NCI-H2107 treated with DMSO at 0.1 percent for 48 hours (cell line): ENCODE results near the gene SDHAF1.
A peak's percentile ranks its signal among the peaks of the same experiment; 100 is the strongest.
"Not testable (repeated sequence)": the region's sequence is repeated elsewhere in the genome, so short reads cannot be mapped to it uniquely, and the experiment has no call there.

Source experiments
- DNase-seq: peaks from one replicate; lab custom pipeline; 2025; ENCODE audit not compliant: unreplicated experiment; lab: John Stamatoyannopoulos, UW

The SDHAF1 gene

GRCh38 chr19:36014012-36014924 is 19.3 kb downstream of the SDHAF1 start, which contains the start of gene ALKBH6:
ALKBH6 (minus strand) TSS chr19:36014213; CDS start chr19:36013397, 816 bp downstream.
- DNase-seq = peak; percentile 95

GRCh38 chr19:36019061-36019670 is 24.2 kb downstream of the SDHAF1 start:
- DNase-seq = no peak

GRCh38 chr19:36023432-36023831 is 28.4 kb downstream of the SDHAF1 start:
- DNase-seq = no peak

GRCh38 chr19:36025541-36025940 is 30.6 kb downstream of the SDHAF1 start:
- DNase-seq = no peak

GRCh38 chr19:36026091-36026876 is 31.3 kb downstream of the SDHAF1 start:
- DNase-seq = no peak

GRCh38 chr19:36027696-36028095 is 32.7 kb downstream of the SDHAF1 start:
- DNase-seq = no peak

- DNase-seq = no peak
Observed at GRCh38 chr19:36028313-36029041, 33.5 kb downstream of the SDHAF1 start.

GRCh38 chr19:36030264-36031148 is 35.5 kb downstream of the SDHAF1 start:
- no peak for DNase-seq

- no peak for DNase-seq
Observed at GRCh38 chr19:36031308-36031707, 36.3 kb downstream of the SDHAF1 start.

- peak; percentile 43 for DNase-seq
Observed at GRCh38 chr19:36032251-36033104, 37.5 kb downstream of the SDHAF1 start, which contains the start of gene CLIP3. CLIP3 (minus strand) TSS chr19:36032873; CDS start chr19:36032357, 516 bp downstream.

- no peak for DNase-seq
Observed at GRCh38 chr19:36040495-36040894, 45.5 kb downstream of the SDHAF1 start.

- DNase-seq = not testable (repeated sequence)
Observed at GRCh38 chr19:36041092-36041491, 46.1 kb downstream of the SDHAF1 start.

- DNase-seq = no peak
Observed at GRCh38 chr19:36041831-36042230, 46.8 kb downstream of the SDHAF1 start.

- DNase-seq = no peak
Observed at GRCh38 chr19:36043952-36044351, 49.0 kb downstream of the SDHAF1 start.
